BE2C (cell line): Measurements from ENCODE around the gene MECP2.

Source experiments
- DNase-seq: peaks from one replicate; pipeline ENCODE4 v3.0.0-alpha.2; 2020
- H3K27me3 ChIP-seq: fragments of 250-450 bp; sonication (Bioruptor Pico); 2 replicates; pipeline ENCODE4 v1.5.1; 2020; ENCODE audit warnings: mild to moderate bottlenecking
- H3K36me3 ChIP-seq: fragments of 250-450 bp; sonication (Bioruptor Pico); 2 replicates; pipeline ENCODE4 v1.5.1; 2020; ENCODE audit warnings: mild to moderate bottlenecking
- H3K4me1 ChIP-seq: fragments of 250-450 bp; sonication (Bioruptor Pico); 2 replicates; pipeline ENCODE4 v1.5.1; 2020
- H3K4me3 ChIP-seq: 2 replicates; pipeline ENCODE4 v1.5.1; 2011; ENCODE audit warnings: low read depth, low read length
- H3K9me3 ChIP-seq: fragments of 250-450 bp; sonication (Bioruptor Pico); 2 replicates; pipeline ENCODE4 v1.5.1; 2020
- CTCF ChIP-seq: IDR thresholded peaks from 2 replicates; pipeline ENCODE4 v1.5.1; 2012; ENCODE audit warnings: mild to moderate bottlenecking, low read depth, low read length

The MECP2 gene

GRCh38 chrX:154072192-154072591 is 25.3 kb downstream of the MECP2 start:
- H3K36me3 ChIP-seq: no peaks in the 10 kb centered on the region; the same call in 1 of the 2 replicates
- H3K9me3 ChIP-seq: no peaks in the 10 kb centered on the region
- no peak for TF ChIP-seq CTCF
- no peak for DNase-seq
- no peaks in the 10 kb centered on the region for H3K27me3 ChIP-seq
- H3K4me3 ChIP-seq: no peak overlapping the region
- no peaks in the 10 kb centered on the region for H3K4me1 ChIP-seq

GRCh38 chrX:154068560-154068959 is 29.0 kb downstream of the MECP2 start:
- DNase-seq: no peak

GRCh38 chrX:154064637-154065435 is 32.7 kb downstream of the MECP2 start:
- DNase-seq: no peak
- Histone ChIP-seq H3K9me3 (no peaks in the 10 kb centered on the region), H3K27me3 (no peaks in the 10 kb centered on the region), H3K36me3 (no peaks in the 10 kb centered on the region), H3K4me1 (peaks cover 9% of the 10 kb centered on the region), H3K4me3 (no peak overlapping the region)
- no peak for TF ChIP-seq CTCF

More at GRCh38 chrX:154068560-154068959, 29.0 kb downstream of the MECP2 start:
- no peak for TF ChIP-seq CTCF
- no peak overlapping the region for H3K4me3 ChIP-seq
- H3K4me1 ChIP-seq: peaks cover 7% of the 10 kb centered on the region
- H3K9me3 ChIP-seq: no peaks in the 10 kb centered on the region
- H3K36me3 ChIP-seq: no peaks in the 10 kb centered on the region
- H3K27me3 ChIP-seq: no peaks in the 10 kb centered on the region

- no peak for TF ChIP-seq CTCF
- no peaks in the 10 kb centered on the region for H3K36me3 ChIP-seq
- H3K27me3 ChIP-seq: no peaks in the 10 kb centered on the region
- no peak overlapping the region for H3K4me3 ChIP-seq
- H3K4me1 ChIP-seq: peaks cover 9% of the 10 kb centered on the region
- DNase-seq: peak; percentile 35
- no peaks in the 10 kb centered on the region for H3K9me3 ChIP-seq
These were observed 34.3 kb downstream of the MECP2 start for GRCh38 chrX:154063234-154063633.

- Histone ChIP-seq H3K36me3 (no peaks in the 10 kb centered on the region), H3K27me3 (no peaks in the 10 kb centered on the region), H3K4me3 (no peak overlapping the region), H3K4me1 (peaks cover 9% of the 10 kb centered on the region), H3K9me3 (no peaks in the 10 kb centered on the region)
- no peak for DNase-seq
- TF ChIP-seq CTCF: no peak
These were observed 35.7 kb downstream of the MECP2 start for GRCh38 chrX:154061801-154062200.

- H3K27me3 ChIP-seq: no peaks in the 10 kb centered on the region
- H3K36me3 ChIP-seq: no peaks in the 10 kb centered on the region
- TF ChIP-seq CTCF: no peak
- DNase-seq: no peak
- peaks cover 9% of the 10 kb centered on the region for H3K4me1 ChIP-seq
- H3K4me3 ChIP-seq: no peak overlapping the region
- H3K9me3 ChIP-seq: no peaks in the 10 kb centered on the region
These were observed 37.7 kb downstream of the MECP2 start for GRCh38 chrX:154059729-154060245.
